Stomach (tissue), 4 donors: Measurements from ENCODE around the gene ARL15.

ENCODE experiments used
- CTCF ChIP-seq, 7 experiments: fragments of 450-650 bp in 4 of 7; fragments of 200-600 bp in 3 of 7; sonication (generic) in 3 of 7; IDR thresholded peaks; one replicate each; pipeline ENCODE4 v1.5.1; 2016 to 2019; ENCODE audit warnings: antibody characterized with exemption in 7 of 7, control low read depth in 2 of 7, mild to moderate bottlenecking in 1 of 7
- EP300 ChIP-seq: sonication (generic); formaldehyde crosslinking; IDR thresholded peaks from one replicate; pipeline ENCODE4 v1.6.1; 2017; ENCODE audit warnings: antibody characterized with exemption
- POLR2A ChIP-seq, 4 donors: fragments of 450-650 bp; IDR thresholded peaks; one replicate each; pipeline ENCODE4 v1.6.1; 2016; ENCODE audit warnings: antibody characterized with exemption in 4 of 4, control low read depth in 2 of 4, mild to moderate bottlenecking in 1 of 4, moderate library complexity in 1 of 4
- POLR2AphosphoS5 ChIP-seq, 3 donors: sonication (generic); formaldehyde crosslinking; IDR thresholded peaks; one replicate each; pipeline ENCODE4 v1.6.1; 2016; ENCODE audit warnings: antibody characterized with exemption in 3 of 3

GRCh38 chr5:54073131-54073530 is 237.2 kb downstream of the ARL15 start:
- TF ChIP-seq CTCF (IDR thresholded peaks at IDR 0.05) (no peak), POLR2A (IDR thresholded peaks at IDR 0.05) (no peak), POLR2AphosphoS5 (IDR thresholded peaks at IDR 0.05) (no peak), EP300 (no peak)
